ENCODE results near the gene MARK2.
"Not testable (repeated sequence)": the region's sequence is repeated elsewhere in the genome, so short reads cannot be mapped to it uniquely, and the experiment has no call there.

MARK2 gene

DNA sequence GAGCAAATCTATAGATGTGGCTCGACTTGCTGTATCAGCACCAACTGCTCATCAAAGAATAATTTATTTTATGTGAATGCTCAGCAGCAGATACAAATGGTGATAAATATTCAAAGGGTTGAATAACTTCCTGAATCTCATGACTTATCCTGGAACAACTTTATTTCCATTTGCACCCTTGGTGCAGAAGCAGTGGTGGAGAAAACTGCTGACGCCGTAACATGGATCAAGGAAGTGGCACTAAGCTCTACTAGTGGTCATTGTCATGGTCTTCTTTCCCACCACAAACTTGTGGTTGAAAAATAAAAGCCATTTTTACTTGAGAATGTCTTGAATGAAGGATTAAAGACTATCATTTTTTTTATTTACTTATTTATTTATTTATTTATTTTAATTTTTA is 14.6 kb downstream of the MARK2 start:
- FAIRE-seq (no peak), DNase-seq (ENCODE audit: low spot score) (no peak)

DNA sequence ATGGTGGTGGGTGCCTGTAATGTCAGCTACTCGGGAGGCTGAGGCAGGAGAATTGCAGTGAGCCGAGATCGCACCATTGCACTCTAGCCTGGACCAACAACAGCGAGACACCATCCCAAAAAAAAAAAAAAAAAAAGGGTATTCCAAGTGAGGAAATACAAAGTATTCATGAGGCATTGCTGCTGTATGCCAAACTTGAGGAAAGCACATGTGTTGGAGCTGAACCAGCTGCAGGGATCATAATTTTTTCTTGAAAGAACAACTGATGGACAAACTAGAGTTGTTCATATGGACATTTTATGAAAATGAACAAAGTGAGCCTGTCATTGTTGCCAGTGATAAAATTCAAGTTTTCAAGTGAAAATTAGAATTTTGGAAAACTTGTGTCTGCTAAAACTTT is 15.8 kb downstream of the MARK2 start:
- FAIRE-seq (no peak), DNase-seq (ENCODE audit: low spot score) (no peak)

DNA sequence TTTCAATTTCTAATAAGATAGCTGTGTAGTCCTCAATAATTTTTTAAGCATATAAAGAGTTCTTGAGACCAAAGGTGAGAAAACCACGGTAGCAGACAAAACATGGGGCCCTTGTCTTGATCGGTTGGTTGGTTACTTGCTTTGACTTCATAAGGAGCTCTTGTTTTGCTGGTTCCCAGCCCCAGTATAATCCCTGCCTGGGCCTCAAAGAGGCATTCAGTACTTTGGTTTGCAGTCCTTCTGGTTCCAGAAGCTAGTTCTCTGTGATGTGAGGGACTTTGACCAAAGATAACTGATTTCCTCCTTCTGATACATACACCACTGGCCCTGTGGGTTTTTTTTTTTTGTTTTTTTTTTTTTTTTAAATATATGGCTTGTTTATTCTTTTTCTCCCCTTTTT is 17.1 kb downstream of the MARK2 start:
- FAIRE-seq (no peak), DNase-seq (ENCODE audit: low spot score) (no peak)

DNA sequence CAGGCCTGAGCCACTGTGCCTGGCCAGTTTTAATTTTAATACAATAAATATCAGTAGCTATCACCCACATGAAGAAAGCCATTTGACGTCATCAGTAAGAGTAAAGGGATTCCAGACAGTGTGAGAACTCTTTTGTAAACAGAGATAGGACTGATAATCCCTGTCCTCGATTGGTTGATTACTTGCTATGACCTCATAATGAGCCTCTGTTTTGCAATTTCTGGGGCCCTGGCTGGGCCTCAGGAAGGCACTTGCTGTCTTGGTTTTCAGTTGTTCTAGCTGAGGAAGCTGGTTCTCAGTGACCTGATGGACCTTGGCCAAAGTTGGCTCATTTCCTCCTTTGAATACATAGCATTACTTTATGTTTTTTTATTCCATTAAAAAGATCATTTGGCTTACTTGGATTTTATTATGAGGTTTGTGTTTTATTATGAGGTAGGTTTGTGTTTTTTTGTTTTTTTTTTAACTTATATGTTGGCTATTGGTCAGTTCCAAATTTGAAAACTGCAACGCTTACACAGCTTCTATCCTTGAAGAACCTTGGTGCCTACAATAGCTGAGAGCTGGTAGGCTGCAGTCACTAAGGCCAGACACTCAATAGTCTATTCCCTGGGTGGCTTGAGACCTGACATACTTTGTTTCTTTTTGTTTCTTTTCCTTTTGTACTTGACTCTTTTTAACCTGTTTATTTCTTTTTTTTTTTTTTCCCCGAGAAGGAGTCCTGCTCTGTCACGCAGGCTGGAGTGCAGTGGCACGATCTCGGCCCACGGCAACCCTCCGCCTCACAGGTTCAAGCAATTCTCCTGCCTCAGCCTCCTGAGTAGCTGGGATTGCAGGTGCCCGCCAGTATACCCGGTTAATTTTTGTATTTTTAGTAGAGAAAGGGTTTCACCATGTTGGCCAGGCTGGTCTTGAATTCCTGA is 20.0 kb downstream of the MARK2 start:
- DNase-seq (ENCODE audit: low spot score) = no peak
- no peak for FAIRE-seq

DNA sequence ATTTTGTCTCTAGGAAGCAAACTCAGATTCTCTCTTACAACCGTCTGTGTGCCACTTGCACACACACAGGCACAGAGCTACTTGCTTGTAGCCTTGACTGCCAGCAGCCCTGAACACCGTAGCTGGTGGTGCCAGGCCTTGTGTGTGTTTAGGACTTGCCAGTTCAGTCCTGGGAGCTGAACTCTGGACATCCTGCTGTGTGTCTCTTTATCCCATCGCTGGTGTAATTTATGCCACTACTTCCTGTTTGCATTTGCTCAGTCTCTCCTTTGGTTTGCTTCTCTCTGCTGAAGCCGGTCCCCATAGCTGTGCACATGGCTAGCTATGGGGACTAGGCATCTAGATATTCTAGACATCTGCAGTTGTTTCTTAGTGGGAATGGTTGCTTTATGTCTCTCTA is 24.0 kb downstream of the MARK2 start:
- DNase-seq (ENCODE audit: low spot score) (no peak), FAIRE-seq (no peak)

DNA sequence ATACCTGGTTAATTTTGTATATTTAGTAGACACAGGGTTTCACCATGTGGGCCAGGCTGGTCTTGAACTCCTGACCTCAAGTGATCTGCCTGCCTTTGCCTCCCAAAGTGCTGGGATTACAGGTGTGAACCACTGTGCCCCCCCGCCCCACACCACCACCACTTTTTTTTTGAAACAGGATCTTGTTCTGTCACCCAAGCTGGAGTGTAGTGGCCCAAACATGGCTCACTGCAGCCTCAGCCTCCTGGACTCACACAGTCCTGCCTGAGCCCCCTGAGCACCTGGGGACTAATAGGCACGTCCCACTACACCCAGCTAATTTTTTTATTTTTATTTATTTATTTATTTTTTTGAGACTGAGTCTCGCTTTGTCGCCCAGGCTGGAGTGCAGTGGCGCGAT is 24.7 kb downstream of the MARK2 start:
- not testable (repeated sequence) for DNase-seq (ENCODE audit: low spot score); FAIRE-seq

DNA sequence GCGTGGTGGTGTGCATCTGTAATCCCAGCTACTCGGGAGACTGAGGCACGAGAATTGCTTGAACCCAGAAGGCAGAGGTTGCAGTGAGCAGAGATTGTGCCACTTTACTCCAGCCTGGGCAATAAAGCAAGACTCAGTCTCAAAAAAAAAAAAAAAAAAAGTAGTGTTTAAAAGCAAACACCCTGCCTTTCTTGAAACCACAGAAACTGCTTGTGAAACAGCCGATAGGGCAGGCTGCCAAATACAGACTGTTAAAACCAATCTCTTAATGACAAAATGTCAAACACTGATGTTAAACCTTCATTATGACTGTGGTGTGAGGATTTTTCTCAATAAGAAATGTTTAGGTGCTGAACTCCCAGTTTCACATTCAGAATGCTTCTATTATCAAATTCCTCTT is 27.3 kb downstream of the MARK2 start:
- DNase-seq (ENCODE audit: low spot score) = no peak
- no peak for FAIRE-seq

DNA sequence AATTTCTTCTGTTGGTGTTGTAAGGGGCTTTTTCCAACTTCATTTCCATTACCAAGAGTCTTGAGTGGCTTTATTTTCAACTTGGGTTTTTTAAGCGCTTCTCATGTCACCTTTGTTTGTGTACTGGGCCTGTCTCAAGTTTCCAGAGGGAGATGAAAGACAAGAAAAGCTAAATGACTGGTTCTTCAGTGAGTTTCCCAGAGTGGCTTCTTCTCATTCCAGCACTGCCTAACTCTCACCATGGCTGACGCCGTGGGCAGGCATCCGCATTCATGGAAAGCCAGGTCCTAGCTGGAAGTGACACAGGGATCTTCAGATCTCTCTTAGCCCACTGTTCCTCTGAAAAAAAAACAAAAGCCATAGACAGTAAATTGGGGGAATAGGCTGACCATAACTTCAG is 28.6 kb downstream of the MARK2 start:
- no peak for DNase-seq (ENCODE audit: low spot score)
- no peak for FAIRE-seq

DNA sequence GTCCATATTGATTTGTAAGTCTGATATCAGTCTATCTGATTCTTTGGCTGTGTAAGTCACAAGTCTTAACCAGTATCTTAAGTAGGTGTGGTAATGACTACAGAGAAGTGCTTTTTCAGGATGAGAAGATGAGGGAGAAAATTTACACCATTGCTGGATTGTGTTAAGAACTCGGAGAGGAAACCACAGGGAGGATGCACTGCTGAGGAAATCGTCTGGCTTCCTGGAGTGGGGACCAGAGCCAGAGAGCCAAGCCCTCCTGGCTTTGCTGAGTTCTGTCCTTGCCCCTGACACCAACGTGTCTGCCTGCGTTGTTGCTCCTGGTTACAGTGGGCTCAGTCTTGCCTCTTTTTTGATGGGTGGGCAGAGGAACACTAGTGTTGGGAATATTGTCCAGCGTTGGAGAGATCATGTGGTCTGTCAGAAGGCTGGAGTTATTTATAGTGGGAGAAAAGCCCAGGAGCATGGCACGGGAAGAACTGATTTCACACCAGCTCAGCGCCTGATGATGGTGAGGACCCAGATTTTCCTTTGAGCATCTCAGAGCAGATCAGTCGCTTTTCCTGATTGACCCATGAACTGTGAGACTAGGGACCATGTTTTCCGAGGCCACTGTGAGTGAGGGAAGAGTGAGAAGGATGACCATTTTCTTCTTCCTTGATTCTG is 29.6 kb downstream of the MARK2 start:
- FAIRE-seq (no peak), DNase-seq (ENCODE audit: low spot score) (no peak)

DNA sequence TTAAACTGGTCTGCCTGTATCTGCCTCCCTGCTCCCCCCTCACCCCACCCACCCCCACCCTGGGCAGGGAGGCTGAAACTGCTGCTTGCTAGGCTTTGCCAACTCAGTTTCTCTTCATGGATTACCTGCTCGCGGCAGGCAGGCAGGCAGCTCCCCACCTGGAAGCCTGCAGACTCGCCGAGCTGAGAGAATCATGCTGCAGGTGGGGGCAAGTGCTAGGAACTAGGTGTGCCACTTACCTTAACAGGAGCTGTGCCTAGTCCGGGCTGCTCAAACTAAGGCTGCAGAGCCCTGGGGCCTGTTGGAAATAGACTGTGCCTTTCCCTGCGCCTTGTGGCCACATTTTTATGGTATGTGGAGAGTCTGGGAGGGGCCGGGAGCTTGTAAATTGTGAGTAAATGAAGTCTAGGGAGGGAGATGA is 30.3 kb downstream of the MARK2 start:
- no peak for FAIRE-seq

DNA sequence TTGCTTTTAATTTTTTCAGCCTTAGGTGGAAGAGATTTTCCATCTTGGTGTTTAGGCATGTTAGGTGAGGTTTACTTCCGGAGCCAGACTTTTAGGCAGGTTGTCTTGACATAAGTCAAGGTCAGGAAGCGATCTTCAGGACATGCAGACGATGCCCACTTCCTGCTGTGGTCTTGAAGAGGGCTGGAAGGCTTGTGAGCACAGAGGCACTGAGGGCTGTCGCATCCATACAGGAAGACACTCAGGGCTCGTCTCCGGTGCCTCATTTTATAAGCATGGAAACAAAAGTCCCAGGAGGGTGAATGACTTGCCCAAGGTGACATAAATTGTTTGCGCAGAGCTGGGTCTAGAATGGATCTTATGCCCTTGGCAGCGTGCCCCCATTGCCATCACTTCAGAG is 30.8 kb downstream of the MARK2 start:
- no peak for DNase-seq (ENCODE audit: low spot score)
- FAIRE-seq = no peak

More for the DNA sequence above, 30.3 kb downstream of the MARK2 start:
- no peak for DNase-seq (ENCODE audit: low spot score)

DNA sequence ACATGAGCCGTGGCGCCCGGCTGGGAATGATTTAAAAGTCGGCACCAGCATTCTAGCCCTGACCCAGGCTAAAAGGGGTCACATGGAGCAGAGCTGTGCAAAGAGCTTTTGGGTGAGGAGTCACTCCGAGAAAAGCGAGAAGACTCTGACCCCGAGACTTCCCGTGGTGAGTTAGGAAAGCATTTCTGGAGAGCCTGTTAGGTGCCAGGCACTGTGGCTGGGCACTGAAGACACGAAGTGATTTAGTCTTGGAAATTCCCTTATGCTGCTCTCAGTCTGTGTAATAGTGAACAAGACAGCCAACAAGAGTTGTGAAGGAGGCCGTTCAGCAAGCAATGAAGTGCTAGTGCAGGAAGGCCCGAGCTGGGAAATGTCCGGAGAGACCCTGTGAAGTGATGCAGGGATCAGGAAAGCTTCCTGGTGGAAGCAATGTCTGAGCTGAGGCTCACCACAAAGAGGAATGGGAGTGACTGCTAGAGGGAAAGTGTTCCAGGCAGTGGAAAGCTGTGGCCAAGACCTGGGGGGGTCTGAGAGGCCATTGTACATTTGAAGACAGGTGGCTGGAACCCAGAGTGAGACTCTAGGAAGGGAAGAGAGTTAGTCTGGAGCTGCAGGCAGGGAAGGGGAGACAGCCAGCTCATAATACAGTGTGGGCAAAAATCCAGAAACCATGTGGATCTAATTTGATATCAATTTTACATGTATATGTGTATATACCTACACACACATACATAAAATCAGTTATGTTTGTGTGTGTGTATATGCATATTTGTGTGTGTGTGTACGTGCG is 31.6 kb downstream of the MARK2 start:
- FAIRE-seq = no peak
- no peak for DNase-seq (ENCODE audit: low spot score)

DNA sequence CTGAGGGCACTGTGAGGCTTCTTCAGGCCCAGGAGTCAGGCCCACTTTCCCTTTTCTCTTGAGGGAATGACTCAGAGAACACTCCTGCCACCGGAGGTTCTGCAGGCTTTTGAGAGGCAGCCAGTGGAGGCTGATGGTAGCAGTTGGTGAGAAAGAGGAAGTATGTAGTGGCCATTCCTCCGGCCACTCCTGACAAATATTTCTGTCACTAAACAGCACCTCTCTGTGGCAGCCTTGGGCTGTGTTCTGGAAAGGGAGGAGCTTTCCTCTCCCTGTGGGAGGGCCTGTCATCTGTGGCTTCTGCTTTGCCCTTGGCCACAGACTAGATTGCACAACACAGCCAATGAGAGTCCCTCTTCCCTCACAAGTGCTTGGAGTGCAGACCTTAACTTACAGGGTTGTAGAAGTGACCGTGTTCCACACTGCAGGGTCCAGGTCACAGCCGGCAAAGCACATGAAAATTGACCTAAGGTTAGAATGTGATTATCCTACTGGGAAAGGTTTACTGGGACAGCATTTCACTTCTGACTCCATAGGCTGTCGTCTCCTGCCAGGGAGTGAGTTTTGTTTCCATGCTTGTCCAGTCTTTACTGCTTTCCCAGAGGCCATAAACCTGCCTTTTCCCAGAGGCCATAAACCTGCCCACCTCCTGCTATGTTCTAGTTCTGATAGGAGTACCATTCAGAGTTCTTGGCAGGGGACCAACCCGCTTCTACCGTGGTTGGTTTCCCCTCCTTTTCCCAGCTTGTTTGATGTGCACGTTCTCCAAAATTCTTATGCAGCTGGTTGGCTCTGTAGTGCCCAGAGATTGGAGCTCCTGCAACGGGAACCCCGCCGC is 33.3 kb downstream of the MARK2 start:
- peak; percentile 48 for DNase-seq (ENCODE audit: low spot score)
- no peak for FAIRE-seq

DNA sequence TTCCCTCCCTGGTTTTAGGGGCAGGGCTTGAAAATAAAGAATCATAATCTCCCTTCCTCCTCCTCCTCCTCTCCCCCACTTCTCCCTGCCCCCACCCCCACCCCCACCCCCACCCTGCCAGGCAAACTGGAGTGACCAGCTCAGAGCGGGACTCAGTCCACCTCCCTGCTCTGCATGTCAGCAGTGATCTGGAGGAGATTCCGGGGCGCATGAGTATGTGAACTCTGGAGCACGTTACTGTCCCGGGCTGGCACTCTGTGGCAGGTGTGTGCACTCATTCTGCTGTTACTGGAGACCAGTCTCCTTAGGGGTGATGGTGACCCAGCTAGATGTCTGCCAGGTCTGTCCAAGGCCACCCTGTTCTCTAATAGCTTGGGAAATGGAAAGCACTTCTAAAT is 33.9 kb downstream of the MARK2 start:
- DNase-seq (ENCODE audit: low spot score) = no peak
- no peak for FAIRE-seq

DNA sequence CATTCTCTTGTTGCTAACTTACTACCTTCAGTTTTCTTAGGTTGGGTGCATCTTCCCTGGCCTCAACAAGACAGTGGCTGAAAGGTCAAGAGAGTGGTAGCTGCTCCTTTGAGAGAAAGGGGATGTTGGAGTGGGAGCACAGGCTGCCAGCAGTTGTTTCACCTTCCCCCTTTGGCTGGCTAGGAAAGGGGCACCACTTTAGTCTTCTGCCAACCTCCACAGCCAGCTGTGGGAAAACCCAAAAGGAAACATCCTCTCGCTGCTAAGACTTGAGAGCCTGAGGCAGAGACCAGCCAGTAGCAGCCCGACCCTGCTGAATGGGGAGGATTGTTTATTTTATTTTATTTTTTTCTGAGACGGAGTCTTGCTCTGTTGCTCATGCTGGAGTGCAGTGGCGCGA is 34.4 kb downstream of the MARK2 start:
- FAIRE-seq (no peak), DNase-seq (ENCODE audit: low spot score) (no peak)

DNA sequence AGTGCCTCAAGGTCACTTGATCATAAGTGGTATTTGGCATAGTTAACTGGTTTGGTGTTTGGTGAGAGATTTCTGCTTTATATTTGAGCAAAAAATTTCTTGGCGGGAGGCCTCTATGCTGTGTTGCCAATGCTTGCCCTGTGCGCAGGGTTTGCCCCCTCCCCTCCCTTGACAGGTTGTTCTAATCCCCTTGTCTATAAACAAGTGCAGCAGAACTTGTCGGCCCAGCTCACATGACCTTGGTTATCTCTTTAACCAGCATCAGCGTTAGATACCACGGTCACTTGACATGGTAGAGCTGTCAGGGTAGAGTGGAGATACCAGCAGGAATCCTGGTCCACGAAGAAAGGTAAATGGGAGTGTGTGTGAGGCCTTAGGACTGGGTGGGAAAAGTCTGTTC is 35.6 kb downstream of the MARK2 start:
- FAIRE-seq = no peak
- no peak for DNase-seq (ENCODE audit: low spot score)

DNA sequence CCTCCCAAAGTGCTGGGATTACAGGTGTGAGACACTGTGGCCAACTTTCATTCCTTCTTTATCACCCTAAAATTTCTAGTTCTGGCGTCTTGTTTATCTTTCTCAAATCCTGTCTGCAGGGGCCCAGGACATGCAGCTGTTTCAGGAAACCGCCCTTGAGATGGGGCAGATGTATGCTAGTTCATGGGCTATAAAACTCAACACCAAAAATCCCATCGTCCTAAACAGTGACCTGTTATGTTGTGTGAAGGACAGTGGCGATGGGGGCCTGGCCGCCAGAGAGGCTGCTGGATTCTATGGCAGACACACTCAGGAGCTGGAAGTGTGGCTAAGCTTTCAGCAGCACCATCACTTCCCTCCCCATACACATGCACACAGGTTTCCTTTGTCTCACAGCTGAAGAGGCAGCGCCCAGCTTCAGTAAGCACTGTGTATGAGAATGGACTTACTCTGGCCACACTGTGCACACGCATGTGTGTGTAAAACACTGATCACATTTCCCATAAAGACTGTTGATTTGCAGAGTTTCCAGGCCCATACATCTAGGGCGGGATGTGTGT is 36.7 kb downstream of the MARK2 start:
- DNase-seq (ENCODE audit: low spot score) (no peak), FAIRE-seq (no peak)

DNA sequence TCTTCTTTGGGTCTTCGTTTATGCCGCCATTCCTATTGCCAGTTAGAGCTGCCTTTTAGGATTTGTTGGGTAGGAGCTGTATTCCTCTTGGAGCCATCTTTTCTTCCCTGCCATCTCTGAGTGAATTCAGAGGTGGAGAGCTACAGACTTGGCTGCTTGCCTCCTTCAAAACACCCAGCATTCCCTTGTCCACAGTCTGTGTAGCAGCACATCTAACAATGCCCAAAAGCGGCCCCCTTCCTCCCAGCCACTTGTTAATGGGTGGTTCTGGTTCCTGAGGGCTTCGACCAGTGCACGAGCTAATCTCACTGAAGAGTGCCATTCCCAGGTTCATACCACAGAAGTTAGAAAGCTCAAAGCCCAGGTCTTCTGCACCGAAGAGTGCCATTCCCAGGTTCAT is 37.7 kb downstream of the MARK2 start:
- DNase-seq (ENCODE audit: low spot score) (no peak), FAIRE-seq (no peak)

DNA sequence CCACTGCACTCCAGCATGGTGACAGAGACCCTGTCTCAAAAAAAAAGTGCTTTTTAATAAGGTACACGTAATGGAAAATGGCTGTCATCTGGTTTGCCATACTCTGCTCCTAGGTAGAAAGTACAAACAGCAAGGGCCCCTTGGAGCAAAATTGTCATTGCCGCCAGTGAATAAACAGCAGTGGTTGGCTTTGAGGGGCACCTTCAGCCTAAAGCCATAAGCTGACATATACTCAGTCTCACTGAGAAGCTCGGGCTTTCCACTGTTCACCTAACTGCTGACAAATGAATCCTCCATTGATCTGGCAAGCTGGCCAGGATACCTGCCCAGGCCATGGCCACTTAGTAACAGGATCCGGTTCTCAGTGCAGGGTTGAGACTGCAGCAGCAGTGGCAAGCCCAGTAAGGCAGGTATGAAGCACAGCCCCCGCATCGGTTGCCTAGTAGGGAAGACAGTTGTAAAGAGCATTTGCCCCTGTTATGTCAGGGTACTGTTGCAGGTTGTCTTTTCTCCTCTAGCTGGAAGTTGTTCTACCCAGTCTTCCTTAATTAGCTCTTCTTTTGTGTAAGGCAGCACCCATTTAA is 38.8 kb downstream of the MARK2 start:
- FAIRE-seq (no peak), DNase-seq (ENCODE audit: low spot score) (no peak)

DNA sequence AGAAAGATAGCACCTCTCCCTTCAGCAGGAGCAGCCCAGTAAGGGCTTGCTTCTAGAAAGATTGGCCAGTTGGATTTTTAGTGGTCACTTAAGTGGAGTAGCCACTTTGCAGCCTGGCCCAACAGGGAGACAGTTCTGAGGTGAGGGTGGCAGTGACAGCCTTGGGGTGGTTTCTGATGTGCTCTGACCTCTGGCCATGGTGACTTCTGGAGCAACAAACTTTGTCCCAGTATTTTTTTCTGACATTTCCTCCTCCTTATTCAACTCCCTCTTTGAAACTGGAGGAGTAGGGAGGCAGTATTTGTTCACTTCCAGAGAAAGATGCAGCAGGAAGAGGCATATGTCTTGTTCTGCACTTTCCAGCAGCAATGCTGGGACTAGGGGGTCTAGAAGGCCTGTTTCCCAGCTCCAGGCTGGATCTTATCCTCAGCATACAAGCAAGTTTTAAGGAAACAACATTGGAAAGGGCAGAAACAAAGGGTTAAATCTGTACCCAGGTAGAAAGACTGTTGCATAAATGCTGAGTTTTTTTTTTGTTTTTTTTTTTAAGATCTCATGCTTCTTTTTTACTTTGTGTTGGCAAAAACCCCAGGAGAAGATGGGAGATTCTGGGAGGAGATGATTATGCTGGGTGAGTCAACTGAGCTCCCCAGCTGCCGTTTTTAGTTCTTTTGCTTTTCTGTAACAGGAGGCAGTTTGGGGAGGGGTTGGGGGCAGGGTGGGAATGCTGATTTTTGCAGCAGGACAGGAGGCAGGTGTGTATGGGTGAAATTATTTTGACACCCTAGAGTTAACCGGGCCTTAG is 40.9 kb downstream of the MARK2 start:
- no peak for FAIRE-seq
- no peak for DNase-seq (ENCODE audit: low spot score)
